Measurements from ENCODE around the gene CBARP. TPM values are rescaled to one million over a fixed set of nuclear protein-coding genes. Genes with fewer than 3 reads are reported as not detected.
A peak's percentile ranks its signal among the peaks of the same experiment; 100 is the strongest.

Gene CBARP
- total RNA-seq, 1 donor from 2014 or later = 2.9 TPM

GRCh38 chr19:1267477-1268225 is 29.8 kb upstream of the CBARP start:
- no peak for ATAC-seq
- DNase-seq (ENCODE audit: low spot score) = peak; percentile 77
- intact Hi-C loops (cut with DNase I) = loop anchor here (2.0 kb wide), 1 partner anchor 23 kb away; no protein-coding TSS in a partner anchor

- ATAC-seq (peak; percentile 1), DNase-seq (ENCODE audit: low spot score) (peak; percentile 89)
- intact Hi-C loops (cut with DNase I) = loop anchor here (2.0 kb wide), 1 partner anchor 22 kb away; no protein-coding TSS in a partner anchor
Measured at GRCh38 chr19:1266916-1267476, 29.2 kb upstream of the CBARP start.

GRCh38 chr19:1266129-1266915 is 28.5 kb upstream of the CBARP start:
- peak; percentile 92 for DNase-seq (ENCODE audit: low spot score)
- ATAC-seq = peak; percentile 23
- intact Hi-C loops (cut with DNase I) = loop anchor here (2.0 kb wide), 1 partner anchor 22 kb away; no protein-coding TSS in a partner anchor

- peak; percentile 81 for DNase-seq (ENCODE audit: low spot score)
- intact Hi-C loops (cut with DNase I) = loop anchor here (2.0 kb wide), 1 partner anchor 21 kb away; no protein-coding TSS in a partner anchor
- ATAC-seq = peak; percentile 1
Measured at GRCh38 chr19:1265615-1266128, 27.9 kb upstream of the CBARP start.

- ATAC-seq (peak; percentile 12), DNase-seq (ENCODE audit: low spot score) (peak; percentile 83)
- intact Hi-C loops (cut with DNase I) = no loop called here
Measured at GRCh38 chr19:1264801-1265614, 27.2 kb upstream of the CBARP start.

GRCh38 chr19:1263188-1263587 is 25.4 kb upstream of the CBARP start:
- intact Hi-C loops (cut with DNase I) = no loop called here
- DNase-seq (ENCODE audit: low spot score) = no peak
- ATAC-seq = no peak

GRCh38 chr19:1262623-1263123 is 24.9 kb upstream of the CBARP start:
- DNase-seq (ENCODE audit: low spot score) = peak; percentile 71
- intact Hi-C loops (cut with DNase I) = no loop called here
- ATAC-seq = no peak

- DNase-seq (ENCODE audit: low spot score) (peak; percentile 82), ATAC-seq (peak; percentile 1)
- intact Hi-C loops (cut with DNase I) = no loop called here
Measured at GRCh38 chr19:1261798-1262622, 24.2 kb upstream of the CBARP start.

- intact Hi-C loops (cut with DNase I) = no loop called here
- ATAC-seq (no peak), DNase-seq (ENCODE audit: low spot score) (peak; percentile 78)
Measured at GRCh38 chr19:1261538-1261797, 23.7 kb upstream of the CBARP start.

GRCh38 chr19:1260749-1261537 is 23.1 kb upstream of the CBARP start:
- intact Hi-C loops (cut with DNase I) = no loop called here
- ATAC-seq (peak; percentile 88), DNase-seq (ENCODE audit: low spot score) (peak; percentile 99)

- ATAC-seq (no peak), DNase-seq (ENCODE audit: low spot score) (no peak)
- intact Hi-C loops (cut with DNase I) = no loop called here
Measured at GRCh38 chr19:1259876-1260748, 22.3 kb upstream of the CBARP start.

- ATAC-seq (peak; percentile 50), DNase-seq (ENCODE audit: low spot score) (peak; percentile 85)
- intact Hi-C loops (cut with DNase I) = no loop called here
Measured at GRCh38 chr19:1259206-1259875, 21.5 kb upstream of the CBARP start.

- ATAC-seq (no peak), DNase-seq (ENCODE audit: low spot score) (no peak)
- intact Hi-C loops (cut with DNase I) = no loop called here
Measured at GRCh38 chr19:1258707-1259205, 21.0 kb upstream of the CBARP start.

- intact Hi-C loops (cut with DNase I) = no loop called here
- DNase-seq (ENCODE audit: low spot score) (peak; percentile 71), ATAC-seq (no peak)
Measured at GRCh38 chr19:1258163-1258492, 20.3 kb upstream of the CBARP start.

GRCh38 chr19:1257475-1258162 is 19.8 kb upstream of the CBARP start:
- intact Hi-C loops (cut with DNase I) = no loop called here
- DNase-seq (ENCODE audit: low spot score) = no peak
- no peak for ATAC-seq
